ENCODE results near the gene AQP3.
"Not testable (repeated sequence)": the region's sequence is repeated elsewhere in the genome, so short reads cannot be mapped to it uniquely, and the experiment has no call there.

Gene AQP3

GRCh38 chr9:33419708-33420303, 27.6 kb downstream of the AQP3 start:
- no peak for DNase-seq (ENCODE audit: extremely low read depth in 1 of 2, low read depth in 1 of 2)

DNA sequence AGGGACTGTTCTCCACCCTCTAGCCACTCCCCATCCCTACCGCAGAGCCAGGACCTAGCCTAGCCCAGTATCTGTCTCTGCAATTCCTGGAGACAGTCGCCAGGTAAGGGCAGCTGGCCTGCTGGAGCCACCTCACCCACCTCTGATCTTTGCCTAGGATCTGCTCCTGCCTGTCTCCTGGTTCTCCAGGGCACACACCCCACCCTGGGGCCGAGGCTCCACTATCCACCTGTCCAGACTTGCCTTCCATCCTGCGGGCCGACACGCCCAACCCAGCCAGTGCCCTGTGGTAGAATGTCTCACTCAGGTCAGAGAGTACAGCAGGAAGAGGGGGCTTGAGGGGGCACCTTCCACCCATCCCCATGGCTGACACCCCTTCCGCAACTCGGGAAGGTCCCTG, 29.3 kb downstream of the AQP3 start:
- no peak for DNase-seq (ENCODE audit: extremely low read depth in 1 of 2, low read depth in 1 of 2)

GRCh38 chr9:33416996-33417395, 30.4 kb downstream of the AQP3 start:
- no peak for DNase-seq (ENCODE audit: extremely low read depth in 1 of 2, low read depth in 1 of 2)

- peak; percentile 71 to 92 for DNase-seq (ENCODE audit: extremely low read depth in 1 of 2, low read depth in 1 of 2)
These were observed 31.8 kb downstream of the AQP3 start for GRCh38 chr9:33415501-33416038.

- DNase-seq (ENCODE audit: extremely low read depth in 1 of 2, low read depth in 1 of 2), result no peak
These were observed 32.4 kb downstream of the AQP3 start for GRCh38 chr9:33414889-33415500.

DNA sequence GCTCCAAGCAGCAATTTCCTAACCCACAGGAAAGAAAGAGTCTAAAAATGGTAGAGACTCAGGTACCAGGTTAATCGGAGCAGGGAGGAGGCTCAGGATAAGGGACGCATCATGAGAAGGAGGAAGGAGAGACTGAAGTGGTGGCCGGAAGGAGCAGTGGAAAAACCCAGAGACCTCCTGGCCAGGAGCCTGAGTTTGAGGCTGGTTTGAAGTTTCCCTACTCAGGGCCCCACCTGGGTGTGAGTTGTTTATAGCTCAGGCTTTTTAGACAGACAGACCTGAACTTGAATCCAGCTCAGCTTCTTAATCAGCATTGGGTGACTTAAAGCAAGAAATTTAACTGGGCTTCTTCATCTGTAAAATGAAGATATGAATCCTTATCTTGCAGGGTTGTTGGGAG, 33.1 kb downstream of the AQP3 start:
- no peak for DNase-seq (ENCODE audit: extremely low read depth in 1 of 2, low read depth in 1 of 2)

- DNase-seq (ENCODE audit: extremely low read depth in 1 of 2, low read depth in 1 of 2), result no peak
These were observed 39.3 kb downstream of the AQP3 start for GRCh38 chr9:33408087-33408486.

- no peak for DNase-seq (ENCODE audit: extremely low read depth in 1 of 2, low read depth in 1 of 2)
These were observed 40.3 kb downstream of the AQP3 start for GRCh38 chr9:33407061-33407460.

DNA sequence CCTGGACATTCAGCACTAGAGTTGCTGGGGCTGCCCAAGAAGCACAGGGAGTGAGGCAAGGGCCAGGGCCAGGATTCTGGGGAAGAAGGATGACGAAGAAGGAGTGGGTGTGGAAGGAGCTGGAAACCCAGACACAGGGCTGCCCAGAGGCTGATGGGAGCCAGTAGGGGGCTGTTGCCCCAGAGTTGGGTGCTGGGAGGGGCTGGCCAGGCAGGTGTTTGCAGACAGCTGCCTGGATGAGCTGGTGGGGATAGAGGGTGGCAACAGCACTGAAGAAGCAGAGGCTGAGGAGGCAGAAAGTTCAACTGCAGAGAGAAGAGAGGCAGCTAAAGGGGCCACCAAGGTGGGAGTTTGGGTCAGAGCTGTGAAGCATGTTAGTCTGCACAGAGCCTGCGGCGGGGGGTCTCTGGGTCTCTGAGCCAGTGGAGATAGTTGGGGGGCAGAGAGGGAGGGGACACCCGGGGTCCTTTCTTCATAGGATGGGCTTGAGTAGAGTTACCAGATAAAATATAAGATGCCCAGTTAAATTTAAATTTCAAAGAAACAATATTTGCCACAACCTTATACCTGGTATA, 42.5 kb downstream of the AQP3 start:
- no peak for DNase-seq (ENCODE audit: extremely low read depth in 1 of 2, low read depth in 1 of 2)

GRCh38 chr9:33403941-33404787, 43.2 kb downstream of the AQP3 start:
- no peak for DNase-seq (ENCODE audit: extremely low read depth in 1 of 2, low read depth in 1 of 2)

DNA sequence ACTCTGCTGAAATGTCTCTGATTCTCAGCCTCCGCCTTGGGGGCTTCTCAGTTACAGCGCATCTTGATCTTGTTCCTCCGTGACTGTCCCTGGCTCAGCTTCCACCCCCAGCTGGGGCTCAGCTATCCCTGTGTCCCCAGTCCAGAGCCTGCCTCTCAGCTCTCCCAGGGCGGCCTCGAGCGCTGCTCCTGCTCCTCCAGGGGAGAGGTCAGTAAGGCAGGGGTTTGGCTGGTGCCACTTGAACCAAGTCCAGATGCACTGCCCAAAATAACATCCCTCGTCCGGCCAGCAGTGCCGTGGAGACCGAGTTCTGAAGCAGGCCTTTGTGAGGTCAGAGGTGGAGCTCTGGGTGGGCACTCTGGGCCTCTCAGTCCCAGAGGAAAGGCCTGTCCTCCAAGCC, 45.0 kb downstream of the AQP3 start, which contains the start of gene AQP7:
AQP7 (minus strand) TSS at position 198 of the 400 bp plus-strand sequence. CDS start 1,306 bp downstream, outside the sequence.
- not testable (repeated sequence) for DNase-seq (ENCODE audit: extremely low read depth in 1 of 2, low read depth in 1 of 2)

GRCh38 chr9:33401809-33402208, 45.6 kb downstream of the AQP3 start:
- not testable (repeated sequence) for DNase-seq (ENCODE audit: extremely low read depth in 1 of 2, low read depth in 1 of 2)

GRCh38 chr9:33399047-33399446, 48.3 kb downstream of the AQP3 start:
- not testable (repeated sequence) for DNase-seq (ENCODE audit: extremely low read depth in 1 of 2, low read depth in 1 of 2)

GRCh38 chr9:33397801-33398200, 49.6 kb downstream of the AQP3 start:
- DNase-seq (ENCODE audit: extremely low read depth in 1 of 2, low read depth in 1 of 2), result not testable (repeated sequence)

DNA sequence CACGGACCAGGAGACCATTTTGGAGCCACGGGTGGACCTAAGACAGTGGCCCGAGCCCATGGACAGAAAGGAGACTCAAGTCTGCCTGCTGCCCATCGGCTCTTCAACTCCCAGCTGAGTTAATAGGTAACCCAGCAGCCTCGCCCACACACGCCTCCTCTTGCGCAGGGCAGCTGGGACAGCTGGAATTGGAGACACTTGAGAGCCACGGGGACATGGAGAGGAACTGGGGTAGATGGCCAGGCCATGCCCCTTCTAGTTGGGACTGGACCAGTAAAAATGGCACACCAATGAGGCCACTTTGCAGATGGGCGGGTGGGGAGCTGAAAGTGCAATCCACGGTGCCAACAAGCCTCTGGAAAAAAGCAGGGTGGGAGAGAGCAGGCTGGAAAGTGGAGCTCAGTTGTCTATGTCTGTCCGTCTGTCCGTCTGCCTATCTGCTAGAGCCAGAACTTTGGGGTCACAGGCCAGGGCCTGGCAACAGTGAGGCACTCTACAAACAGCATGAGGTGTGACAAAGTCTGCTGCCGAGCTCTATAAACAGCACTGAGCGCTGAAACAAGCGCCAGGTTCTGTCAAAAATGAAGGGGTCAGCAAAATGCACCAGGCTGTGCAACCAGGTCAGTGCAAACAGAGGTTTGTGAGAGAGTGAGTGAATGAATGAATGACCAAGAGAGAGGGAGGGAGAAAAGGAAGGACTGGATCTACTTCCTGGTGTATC, 52.1 kb downstream of the AQP3 start:
- DNase-seq (ENCODE audit: extremely low read depth in 1 of 2, low read depth in 1 of 2), result not testable (repeated sequence)

GRCh38 chr9:33393986-33394385, 53.4 kb downstream of the AQP3 start:
- DNase-seq (ENCODE audit: extremely low read depth in 1 of 2, low read depth in 1 of 2), result not testable (repeated sequence)

- DNase-seq (ENCODE audit: extremely low read depth in 1 of 2, low read depth in 1 of 2), result no peak
These were observed 53.8 kb downstream of the AQP3 start for GRCh38 chr9:33393581-33393980.

- not testable (repeated sequence) for DNase-seq (ENCODE audit: extremely low read depth in 1 of 2, low read depth in 1 of 2)
These were observed 54.8 kb downstream of the AQP3 start for GRCh38 chr9:33392591-33393021.

All from stimulated activated CD8-positive, alpha-beta memory T cell treated with anti-CD3 and anti-CD28 coated beads, Interleukin-7, amount 100 ng/mL, for 48 hours (primary cell).